Stimulated activated CD8-positive, alpha-beta memory T cell treated with anti-CD3 and anti-CD28 coated beads, Interleukin-7, amount 100 ng/mL, for 24 hours (primary cell): ENCODE results near the gene POLR2F.
A peak's percentile ranks its signal among the peaks of the same experiment; 100 is the strongest.

Experiments used
- DNase-seq: peaks from one replicate; pipeline ENCODE4 v3.0.0-alpha.2; 2020; ENCODE audit warnings: low read depth

The POLR2F gene

DNA sequence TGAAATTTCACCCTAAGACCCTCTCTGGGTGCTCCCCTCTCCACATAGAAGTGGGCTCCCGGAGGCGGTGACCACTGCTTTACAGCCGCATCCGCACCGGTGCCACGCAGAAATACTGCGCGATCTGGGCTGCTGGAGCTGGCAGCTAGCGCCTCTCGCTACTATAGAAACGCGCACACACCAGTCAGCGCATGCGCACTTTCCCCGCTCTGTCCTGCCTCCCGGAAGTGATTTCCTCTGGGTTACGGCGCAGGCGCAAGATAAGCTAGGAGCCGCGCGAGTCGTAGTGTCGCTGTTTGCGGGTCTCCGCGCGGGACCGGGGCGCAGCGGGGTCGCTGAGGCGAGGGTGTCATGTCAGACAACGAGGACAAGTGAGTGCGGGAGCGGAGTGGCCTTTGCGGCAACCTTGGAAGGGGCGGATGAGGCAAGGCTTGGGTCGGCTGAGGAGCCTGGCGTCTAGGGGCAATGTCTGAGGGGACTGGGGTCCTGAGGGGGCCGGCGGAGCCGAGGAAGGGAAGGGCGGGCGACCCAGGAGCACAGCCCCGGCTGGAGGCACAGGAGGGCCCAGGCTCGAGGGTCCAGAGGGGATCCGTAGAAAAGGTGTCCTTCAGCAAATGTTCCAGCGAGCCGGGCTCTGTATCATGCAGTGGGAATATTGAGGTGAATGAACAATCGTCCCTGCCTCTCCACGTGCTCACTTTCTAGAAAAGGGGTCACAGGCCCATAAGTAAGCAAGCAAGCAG lies at the start of gene POLR2F, which contains the start of gene C22orf23:
TSS of gene POLR2F (plus strand) at position 263 of the 743 bp plus-strand sequence. CDS start at position 352, 89 bp downstream.
TSS of gene C22orf23 (minus strand) at position 165 of the 743 bp plus-strand sequence. CDS start 452 bp downstream, outside the sequence.
- peak; percentile 92 for DNase-seq

DNA sequence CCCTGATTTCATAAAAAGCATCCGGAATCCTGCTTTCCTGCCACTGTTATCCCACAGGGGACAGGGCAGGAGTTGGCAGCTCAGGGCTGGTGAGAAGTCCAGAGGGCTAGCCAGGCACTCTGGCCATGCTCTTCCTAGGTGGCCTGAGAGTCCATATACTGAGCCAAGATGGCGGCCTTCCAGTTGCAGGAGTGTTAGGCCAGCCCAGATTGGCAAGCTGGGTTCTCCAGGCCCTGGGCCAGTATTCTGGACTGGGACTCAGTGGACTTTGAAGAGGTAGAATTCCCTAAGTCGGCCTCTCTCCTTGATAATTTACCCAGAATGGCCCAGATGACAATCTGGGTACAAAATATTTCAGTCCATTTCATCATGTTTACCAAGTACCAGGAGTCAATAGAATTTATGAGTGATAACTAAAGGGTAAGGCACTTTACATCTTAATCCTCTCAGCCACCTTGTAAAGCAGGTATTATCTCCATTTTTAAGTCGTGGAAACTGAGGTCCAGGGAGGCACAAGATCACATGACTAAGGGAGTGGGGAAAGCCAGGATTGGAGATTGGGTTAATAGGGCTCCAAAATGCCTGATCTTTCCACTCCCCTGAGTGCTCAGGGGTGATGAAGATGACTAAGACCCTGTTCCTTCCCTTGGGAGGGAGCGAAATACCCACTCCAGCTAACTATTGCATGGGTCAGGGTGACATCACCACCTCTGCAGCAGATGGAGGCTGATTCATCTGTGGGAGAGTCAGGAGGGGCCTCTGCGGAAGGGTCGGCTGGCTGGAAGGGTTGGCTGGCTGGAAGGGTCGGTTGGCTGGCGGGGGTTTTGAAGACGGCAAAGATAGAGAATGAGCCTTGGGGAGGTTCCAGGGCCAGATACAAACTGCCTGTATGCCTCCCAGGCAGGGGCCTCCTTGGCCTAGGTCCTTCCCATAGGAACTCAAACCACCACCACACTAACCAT lies 48.6 kb upstream of the POLR2F start:
- no peak for DNase-seq

DNA sequence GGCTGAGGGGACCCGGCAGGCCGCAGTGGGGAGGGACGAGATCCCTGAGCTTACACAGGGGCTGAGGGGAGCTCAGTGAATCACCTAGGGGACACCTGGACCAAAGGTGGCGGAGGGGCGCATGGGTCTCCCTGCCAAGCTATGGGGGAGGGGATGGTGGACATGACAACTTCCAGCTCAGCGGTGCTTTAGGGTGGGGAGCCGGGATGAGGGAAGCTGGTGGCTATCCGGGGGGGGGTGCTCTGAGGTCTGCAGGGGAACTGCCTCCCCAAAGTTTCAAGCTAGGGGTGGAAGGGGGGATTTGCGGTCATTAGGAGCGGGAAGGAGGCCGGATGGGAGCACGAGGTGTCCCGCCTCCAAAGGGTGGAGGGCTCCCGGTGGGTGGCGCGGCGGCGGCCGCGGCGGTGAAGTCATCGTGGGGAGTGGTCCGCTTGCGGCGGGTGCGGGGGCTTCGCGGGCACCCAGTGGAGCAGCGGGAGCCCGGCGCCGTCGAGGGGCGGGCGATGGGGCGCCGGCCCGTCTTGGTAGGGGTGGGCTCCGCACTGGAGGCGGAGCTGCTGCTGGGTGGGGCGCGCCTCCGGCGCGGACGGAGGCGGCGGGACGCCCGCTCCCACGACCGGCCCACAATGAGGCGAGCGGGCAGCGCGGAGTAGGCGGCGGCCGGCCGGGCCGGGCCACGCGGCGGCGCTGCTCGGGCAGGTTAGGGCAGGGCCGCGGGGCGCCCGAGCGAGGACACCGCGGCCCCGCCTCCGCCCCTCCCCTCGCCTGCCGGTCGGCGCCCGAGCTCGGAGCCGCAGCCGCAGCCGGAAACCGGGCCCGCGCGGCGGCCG lies 47.8 kb upstream of the POLR2F start, which contains the start of gene MICALL1:
TSS of gene MICALL1 (plus strand) at position 764 of the 830 bp plus-strand sequence. CDS start 126 bp downstream, outside the sequence.
- no peak for DNase-seq

DNA sequence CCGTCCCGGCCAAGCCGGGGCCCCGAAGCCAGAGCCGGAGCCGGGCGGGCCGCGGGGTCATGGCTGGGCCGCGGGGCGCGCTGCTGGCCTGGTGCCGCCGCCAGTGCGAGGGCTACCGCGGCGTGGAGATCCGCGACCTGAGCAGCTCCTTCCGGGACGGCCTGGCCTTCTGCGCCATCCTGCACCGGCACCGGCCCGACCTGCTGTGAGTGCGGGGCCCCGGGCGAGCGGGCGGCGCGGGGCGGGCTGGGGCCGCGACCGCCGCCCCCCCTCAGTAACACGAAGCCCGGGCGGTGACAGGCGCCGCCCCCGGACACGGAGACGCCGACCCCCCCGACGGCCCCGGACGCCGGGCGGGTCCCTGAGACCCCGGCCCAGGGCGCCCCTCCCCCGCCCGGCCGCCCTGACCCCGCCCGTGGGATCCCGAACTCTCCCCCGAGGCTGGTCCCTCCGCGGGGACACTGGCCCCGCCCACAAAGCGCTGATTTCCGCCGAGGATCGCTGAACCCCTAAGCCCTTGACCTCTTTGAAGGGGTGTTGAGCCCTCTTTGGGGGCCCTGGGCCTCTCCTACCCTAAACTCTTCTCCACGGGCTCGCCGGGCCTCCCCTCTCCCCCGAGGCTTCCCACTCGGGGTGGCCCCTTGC lies 47.0 kb upstream of the POLR2F start:
- DNase-seq = no peak

DNA sequence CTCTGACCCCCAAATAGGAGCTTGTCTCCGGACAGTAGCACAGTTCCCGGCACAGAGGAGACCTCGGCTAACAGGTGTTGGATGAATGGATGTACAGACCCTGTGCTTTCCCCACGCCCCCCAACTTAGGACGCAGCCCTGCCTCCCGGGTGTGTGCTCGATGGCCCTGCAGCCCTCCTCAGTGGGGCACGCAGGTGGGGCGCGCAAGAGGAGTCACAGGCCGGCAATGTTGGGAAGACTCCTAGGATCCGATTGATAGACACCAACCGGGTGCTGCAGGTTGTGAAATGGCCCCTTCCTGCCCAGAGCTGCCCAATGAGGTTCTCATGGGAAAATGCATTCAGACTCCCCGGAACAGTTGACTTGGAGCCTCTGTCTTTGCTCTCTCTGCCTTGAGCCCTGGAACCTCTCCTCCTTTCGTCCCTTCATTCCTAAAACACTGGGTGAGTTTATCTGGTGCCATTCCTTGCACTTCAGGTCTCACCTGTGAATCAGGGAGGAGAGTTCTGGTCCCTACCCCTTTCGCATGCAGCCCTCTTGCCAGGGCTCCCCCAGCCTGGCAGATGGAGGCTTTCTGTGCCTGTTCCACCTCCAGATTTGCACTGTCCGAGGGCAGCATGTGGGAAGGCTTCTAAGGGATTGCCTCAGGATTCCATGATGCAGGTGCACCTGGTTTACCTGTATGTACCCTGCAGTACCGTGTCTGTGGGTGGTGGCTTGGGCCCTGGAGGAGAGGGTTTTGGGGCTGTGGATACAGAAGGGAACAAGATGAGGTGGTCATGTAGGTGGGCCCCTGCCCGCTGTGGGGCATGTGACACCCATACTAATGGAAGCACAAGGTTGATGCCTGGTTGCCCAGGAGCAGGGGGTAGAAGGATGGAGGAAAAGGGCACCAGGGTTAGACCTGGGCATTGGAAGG lies 46.2 kb upstream of the POLR2F start:
- DNase-seq = no peak

DNA sequence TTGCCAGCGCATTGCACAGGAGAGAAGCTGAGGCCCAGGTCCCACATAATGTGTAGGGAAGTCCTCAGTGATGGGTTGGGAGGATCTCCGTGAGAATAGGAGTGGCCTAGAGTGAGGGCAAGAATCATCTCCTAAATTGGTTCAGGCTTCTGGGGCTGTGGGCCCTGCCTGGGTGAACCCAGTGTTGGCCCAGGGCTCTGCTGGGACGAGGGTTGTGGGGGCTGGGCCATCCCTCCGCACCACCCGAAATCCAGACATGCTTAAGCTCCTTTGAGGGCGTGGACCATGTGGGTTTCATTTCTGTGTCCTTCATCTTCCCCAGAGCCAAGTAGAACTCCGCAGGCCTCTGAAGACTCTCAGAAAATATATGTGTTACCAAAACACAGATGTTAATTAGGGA lies 43.7 kb upstream of the POLR2F start:
- DNase-seq = no peak

DNA sequence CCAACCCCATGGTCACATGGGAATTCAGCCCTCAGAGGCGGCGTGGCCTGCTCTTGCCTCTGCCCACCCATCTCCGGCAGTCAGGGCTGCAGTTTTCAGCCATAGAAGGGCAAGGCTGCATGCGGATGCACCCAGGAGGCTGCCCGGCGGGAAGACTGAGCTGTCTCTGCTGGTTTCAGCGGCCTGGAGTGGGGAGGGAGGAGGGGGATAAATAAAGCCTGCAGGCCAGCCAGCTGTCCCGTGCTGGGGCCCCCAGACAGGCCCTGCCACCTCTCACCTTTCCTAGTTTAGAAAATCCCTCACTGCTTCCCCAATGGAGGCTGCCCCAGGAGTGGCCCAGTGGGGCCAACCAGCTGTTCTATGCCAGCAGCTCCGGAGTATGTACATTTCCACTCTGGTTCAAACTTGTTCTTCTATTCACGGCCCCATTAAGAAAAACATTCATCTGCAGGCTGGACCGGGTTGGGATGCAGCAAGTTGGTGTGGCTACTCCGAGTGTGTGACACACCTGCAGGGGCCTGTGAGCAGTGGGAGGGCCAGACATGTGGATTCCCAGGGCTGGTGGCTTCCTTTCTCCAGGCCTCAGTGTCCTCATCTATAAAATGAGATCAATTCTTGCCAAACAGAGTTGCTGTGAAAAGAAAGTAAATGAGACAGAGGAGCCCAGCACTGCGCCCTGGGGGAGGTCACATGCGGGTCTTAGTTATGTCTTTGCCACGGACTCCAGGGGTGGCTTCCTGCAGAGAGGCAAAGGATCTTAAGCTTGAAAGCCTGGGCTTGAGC lies 42.4 kb upstream of the POLR2F start:
- DNase-seq = no peak

DNA sequence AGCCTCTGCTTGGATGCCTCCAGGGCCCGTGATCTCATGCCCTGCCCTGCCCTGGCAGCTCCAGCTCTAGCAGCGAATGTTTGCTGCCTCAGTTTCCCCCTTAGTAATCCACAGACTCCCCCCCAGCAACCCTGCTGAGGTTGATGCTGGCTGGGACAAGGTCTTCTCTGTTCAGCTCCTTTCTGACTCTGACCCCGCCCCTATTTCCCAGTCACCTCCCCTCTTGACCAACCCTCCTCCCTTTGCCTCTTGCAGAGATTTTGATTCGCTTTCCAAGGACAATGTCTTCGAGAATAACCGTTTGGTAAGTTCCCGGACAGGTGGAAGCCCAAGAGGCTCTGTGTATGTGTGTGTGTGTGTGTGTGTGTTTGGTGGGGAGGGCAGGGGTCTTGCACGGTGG lies 41.8 kb upstream of the POLR2F start:
- DNase-seq = no peak

DNA sequence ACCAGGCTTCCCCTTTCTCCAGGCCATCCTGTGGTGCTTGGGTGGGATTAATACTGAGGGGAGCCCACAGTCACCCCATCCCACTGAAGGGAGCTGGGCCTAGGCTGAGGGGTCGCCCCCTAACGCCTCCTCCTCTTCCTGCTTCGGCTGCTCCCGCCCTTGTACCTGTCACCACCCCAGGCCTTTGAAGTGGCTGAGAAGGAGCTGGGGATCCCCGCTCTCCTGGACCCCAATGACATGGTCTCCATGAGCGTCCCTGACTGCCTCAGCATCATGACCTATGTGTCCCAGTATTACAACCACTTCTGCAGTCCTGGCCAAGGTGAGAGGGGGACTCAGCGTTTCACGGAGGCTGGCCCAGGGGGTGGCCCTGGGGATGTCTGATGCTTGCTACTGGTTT lies 41.3 kb upstream of the POLR2F start:
- no peak for DNase-seq

DNA sequence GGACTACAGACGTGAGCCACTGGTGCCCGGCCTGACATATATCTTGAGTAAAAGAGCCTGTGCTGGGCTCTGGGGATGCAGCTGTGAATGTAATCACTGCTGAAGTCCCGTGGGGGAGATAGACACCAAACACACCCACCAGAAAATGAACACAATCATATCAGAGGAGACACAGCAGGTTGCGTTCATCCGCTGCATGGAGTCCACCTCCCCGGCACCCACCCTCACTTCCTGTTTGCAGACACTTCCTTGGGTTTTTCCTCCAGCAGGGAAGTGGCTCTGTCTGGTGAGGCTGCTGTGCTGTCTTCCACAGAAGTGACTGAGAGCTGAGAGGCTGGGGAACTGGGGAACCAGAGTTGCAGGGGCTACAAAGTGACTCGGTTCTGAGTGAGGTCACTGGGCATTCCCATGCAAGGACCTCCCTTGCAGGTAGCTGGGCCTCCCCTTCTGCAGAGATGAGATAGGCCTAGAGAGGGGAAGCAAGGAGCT lies 40.2 kb upstream of the POLR2F start:
- no peak for DNase-seq

DNA sequence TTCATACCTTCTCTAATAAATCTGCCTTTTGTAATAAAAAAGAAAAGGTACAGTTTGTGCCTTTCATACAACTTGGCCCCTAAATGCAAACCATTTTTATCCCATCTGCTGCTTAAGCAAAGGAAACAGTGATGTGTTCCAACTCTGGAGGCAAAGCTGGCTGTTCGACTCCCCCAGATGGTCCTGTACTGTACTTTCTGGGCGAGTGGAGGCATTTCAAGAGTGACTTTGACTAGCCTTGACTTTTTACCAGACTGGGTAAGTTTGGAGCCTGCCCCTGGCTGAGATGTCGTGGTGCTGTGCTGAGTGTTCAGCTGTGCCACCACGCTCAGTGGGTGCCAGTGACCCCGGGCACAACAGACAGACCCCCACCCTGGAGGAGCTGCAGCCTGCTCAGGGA lies 37.2 kb upstream of the POLR2F start:
- DNase-seq = no peak

DNA sequence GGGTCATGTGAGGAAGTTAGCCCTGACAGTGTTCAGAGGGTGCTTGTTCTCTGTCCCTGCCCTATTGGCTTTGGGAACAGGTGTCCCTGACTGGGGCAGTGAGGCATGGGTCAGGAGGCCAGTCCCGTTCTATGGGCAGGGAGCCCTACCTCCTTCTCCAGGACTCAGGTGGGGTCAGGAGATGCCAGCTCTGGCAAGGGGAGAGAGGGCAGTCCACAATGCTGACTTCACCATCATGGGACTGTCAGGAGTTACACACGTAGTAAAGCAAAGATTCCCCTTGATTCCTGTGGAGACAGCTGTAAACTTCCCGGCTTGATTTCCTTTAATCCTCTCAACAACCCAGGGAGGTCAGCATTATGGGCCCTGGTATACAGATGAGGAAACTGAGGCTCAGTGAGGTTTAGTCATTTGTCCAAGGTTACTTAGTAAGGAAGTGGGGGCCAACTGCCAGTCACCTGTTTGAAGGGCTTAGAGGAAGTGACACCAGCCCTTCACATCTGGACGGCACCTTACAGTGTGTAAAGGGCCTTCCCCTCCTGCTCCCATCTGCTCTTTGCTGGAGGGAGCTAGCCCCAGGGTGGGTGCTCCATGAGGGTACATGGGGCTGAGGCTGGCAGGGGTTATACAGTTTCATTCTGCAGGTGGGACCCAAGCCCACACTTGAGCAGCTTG lies 35.5 kb upstream of the POLR2F start:
- no peak for DNase-seq

DNA sequence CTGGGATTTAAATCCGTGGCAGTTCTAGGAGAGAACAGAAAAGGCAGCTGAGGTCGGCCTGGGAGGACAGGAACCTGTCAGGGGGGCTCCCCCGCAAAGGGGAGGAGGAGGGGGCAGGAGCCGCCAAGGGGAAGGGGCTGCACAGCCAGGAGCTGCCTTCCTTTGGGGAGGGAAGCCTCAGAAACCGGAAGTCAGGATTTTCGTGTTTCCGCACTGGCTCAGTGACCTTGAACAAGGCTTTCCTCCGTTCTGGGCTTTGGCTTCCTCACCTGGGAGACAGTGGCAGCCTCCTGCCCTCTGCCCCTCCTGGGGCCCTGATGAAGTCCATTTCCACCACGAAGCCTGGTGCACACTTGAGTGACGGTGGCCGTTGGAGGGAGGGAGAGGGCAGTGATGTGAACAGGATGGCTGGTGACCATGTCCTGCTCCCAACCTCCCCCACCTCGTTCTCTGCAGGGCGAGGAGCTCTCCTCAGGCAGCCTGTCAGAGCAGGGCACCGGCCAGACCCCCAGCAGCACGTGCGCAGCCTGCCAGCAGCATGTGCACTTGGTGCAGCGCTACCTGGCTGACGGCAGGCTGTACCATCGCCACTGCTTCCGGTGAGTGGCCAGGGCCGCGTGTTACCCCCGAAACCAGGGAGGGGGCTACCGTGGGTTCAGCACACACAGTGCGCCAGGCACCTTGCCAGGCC lies 34.8 kb upstream of the POLR2F start:
- DNase-seq = no peak

DNA sequence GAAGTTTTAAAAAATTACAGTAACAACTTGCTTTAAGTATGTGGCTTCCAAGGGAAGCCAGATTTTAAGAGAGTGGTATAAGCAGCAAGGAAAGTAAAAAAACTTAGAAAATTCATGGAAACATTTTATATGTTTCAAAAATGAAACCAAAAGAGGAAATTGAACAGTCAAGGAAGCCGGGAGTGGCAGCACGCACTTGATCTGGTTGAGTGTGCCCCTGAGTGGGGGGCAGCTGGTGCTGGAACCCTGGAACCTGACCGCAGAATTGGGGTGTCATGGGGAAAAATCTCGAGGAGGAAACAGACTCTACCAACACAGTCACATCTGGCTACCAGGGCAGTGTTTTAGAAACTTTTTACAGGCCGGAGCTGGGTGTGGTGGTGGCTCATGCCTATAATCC lies 33.4 kb upstream of the POLR2F start:
- no peak for DNase-seq

DNA sequence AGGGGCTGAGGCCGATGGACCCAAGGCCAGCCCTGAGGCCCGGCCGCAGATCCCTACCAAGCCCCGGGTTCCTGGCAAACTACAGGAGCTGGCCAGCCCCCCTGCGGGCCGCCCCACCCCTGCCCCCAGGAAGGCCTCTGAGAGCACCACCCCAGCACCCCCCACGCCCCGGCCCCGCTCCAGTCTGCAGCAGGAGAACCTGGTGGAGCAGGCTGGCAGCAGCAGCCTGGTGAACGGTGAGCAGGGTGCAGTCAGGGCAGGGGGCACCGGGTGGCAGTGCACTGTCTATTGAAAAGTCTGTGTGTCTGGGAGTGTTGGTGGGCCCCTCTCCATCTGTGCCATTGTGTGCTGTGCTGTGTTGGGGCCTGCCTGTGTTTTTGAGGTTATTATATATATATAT lies 31.3 kb upstream of the POLR2F start:
- no peak for DNase-seq

DNA sequence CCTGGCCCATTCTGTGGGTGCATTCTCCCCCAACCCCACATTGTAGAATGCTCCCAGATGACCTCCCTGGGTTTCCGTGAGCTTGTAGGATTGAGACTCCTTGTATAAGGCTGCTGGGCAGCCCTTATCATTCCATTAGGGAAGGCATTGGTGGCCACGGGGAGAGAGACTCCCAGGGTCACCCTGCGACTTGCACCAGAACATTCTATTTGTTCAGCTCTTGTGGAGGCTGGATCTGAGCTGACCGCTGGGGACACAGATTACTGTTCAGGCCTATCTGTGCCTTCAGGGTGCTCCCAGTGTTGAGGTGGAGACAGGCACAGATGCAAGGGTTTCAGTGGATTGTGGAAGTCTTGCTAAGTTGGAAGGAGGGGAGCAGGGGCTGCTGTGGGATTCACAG lies 29.6 kb upstream of the POLR2F start:
- DNase-seq = no peak

DNA sequence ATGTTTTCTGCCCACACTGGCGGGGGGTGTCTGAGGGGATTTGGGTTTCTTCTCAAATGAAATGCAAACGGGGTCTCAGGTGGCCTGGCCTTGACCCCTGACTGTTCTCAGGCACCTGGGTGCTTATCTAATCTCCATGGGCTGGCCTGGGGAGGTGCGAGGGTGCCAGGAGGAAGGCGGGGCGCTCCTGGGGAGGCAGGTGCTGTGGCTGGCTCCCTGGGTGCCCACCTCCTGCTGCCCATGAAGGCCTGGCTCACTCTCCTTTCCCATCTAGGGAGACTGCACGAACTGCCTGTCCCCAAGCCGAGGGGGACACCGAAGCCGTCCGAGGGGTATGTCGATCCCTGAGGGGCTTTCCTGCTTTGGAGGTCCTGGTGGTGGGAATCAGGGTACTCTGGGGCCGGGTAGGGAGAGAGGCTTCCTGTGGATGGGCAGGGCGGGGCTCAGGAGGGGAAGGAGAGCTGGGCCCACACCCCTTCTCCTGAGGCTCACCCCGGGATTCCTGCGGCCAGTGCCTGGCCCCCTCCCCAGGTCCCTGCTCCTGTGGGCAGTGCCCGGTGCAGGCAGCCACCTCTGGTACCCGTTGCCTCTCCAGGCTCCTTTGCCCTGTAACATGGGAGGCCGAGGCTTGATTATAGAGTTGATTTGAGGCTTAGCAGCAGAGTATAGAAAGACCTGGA lies 29.0 kb upstream of the POLR2F start:
- no peak for DNase-seq

DNA sequence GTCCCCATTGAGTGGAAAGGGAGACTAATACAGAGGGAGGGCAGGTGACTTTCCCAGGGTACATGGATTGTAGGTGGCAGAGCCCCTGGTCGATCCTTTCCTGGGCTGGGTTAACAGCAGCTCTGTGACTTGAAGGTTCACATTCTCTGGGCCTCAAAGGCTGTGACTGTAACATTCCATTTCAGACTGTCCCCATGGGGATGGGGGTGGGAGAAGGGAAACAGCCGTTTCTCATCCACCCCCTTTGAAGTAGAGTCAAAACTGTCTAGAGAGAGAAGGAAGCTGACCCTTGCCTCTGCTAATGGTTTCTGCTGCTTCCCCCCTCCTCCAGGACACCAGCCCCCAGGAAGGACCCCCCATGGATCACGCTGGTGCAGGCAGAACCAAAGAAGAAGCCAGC lies 28.2 kb upstream of the POLR2F start:
- DNase-seq = no peak
